ENCODE measurements around the gene CSRP1. TPM values are rescaled to one million over a fixed set of nuclear protein-coding genes. Genes with fewer than 3 reads are reported as not detected.
"Not testable (repeated sequence)": the region's sequence is repeated elsewhere in the genome, so short reads cannot be mapped to it uniquely, and the experiment has no call there.

The CSRP1 gene
- total and polyA plus RNA-seq, 2 donors (not counting 1 experiment from before 2014, with no cell fraction given) = 23.8 to 36.7 TPM

GRCh38 chr1:201493757-201494617 lies 12.9 kb downstream of the CSRP1 start:
- Histone ChIP-seq H4K20me1 (ENCODE audit: control insufficient read depth, insufficient read depth, low read length, poor library complexity, severe bottlenecking) (no peaks in the 10 kb centered on the region), H3K79me2 (ENCODE audit: control insufficient read depth, insufficient read depth, low read length) (peaks cover 4% of the 10 kb centered on the region), H3K4me1 (ENCODE audit: control insufficient read depth in 2 of 2, insufficient read depth in 2 of 2, low read length in 2 of 2) (no peaks in the 10 kb centered on the region), H3K27me3 (replicated peaks in 1 of 4; ENCODE audit: control extremely low read depth in 1 of 4, control insufficient read depth in 3 of 4, insufficient read depth in 4 of 4, low read length in 3 of 4) (no peaks in the 10 kb centered on the region), H3K36me3 (replicated peaks in 1 of 2; ENCODE audit: control extremely low read depth in 1 of 2, control insufficient read depth in 1 of 2, extremely low read depth in 1 of 2, insufficient read depth in 2 of 2, low read length in 1 of 2) (peaks cover 0 to 21% of the 10 kb centered on the region in 2 experiments), H3K9ac (ENCODE audit: low read length) (no peak overlapping the region), H3K4me3 (ENCODE audit: control extremely low read depth in 1 of 5, extremely low read depth in 1 of 5, insufficient read depth in 1 of 5, low read depth in 2 of 5, low read length in 4 of 5) (no peak overlapping the region), H3K27ac (ENCODE audit: low read length in 2 of 2) (no peak overlapping the region), H2AFZ (ENCODE audit: insufficient read depth, low read depth, low read length, poor library complexity, severe bottlenecking) (no peak overlapping the region), H3K4me2 (replicated peaks; ENCODE audit: low read depth, low read length, poor library complexity, severe bottlenecking) (no peak overlapping the region), H3K9me3 (ENCODE audit: control extremely low read depth in 1 of 3, control insufficient read depth in 2 of 3, insufficient read depth in 1 of 3, low read length in 2 of 3) (peaks cover 0 to 17% (median 0%) of the 10 kb centered on the region in 3 donors)
- H3K9me3 Mint-ChIP-seq (ENCODE audit: insufficient read depth) = no peaks in the 10 kb centered on the region
- no peak for DNase-seq
- H3K4me1 Mint-ChIP-seq = peaks cover 8% of the 10 kb centered on the region
- no peak for ATAC-seq (ENCODE audit: low read depth)
- no peaks in the 10 kb centered on the region for H3K27me3 Mint-ChIP-seq
- ChIA-PET CTCF (interaction anchor here (4.7 to 6.1 kb wide), 2 partner anchors 19 kb away, joined by 28 to 46 read pairs; no protein-coding TSS in a partner anchor), POLR2A (no interaction called here)
- WGBS (ENCODE audit: insufficient coverage) = 76% methylated on average over 12 of the region's 15 CpGs
- H3K27ac Mint-ChIP-seq = no peak overlapping the region
- intact Hi-C loops (cut with micrococcal nuclease) = no loop called here
- H3K4me3 Mint-ChIP-seq = no peak overlapping the region
- TF ChIP-seq CTCF (IDR thresholded peaks at IDR 0.05) (no peak), EZH2 (IDR thresholded peaks at IDR 0.05; ENCODE audit: borderline replicate concordance, insufficient read depth, low read depth, low read length, poor library complexity, severe bottlenecking) (no peak)

DNA sequence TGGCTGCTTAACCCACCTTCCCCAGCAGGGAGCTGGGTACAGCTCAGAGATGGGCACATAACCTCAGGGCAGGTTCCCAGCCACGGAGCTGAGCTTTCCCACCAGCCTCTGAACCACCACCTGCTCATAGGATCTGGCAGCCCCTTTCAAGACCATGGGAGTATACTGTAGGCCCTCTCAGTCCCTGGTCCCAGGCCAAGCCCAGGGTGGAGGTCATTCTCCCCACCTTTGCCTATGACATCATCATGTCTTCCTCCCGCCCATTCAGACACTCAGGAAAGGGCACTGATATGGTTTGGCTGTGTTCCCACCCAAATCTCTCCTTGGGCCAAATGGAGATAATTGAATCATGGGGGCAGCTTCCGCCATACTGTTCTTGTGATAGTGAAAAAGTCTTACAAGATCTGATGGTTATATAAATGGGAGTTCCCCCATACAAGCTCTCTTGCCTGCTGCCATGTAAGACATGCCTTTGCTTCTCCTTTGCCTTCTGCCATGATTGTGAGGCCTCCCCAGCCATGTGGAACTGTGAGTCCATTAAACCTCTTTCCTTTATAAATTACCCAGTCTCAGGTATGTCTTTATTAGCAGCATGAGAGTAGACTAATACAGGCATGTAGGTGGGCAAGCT lies 13.8 kb downstream of the CSRP1 start:
- CTCF ChIA-PET = interaction anchor here (0.7 to 4.7 kb wide), 2 partner anchors 11 to 20 kb away, joined by 4 to 28 read pairs; no protein-coding TSS in a partner anchor

More for the DNA sequence above, 13.8 kb downstream of the CSRP1 start:
- H3K27ac Mint-ChIP-seq; POLR2A ChIA-PET; H3K4me1 ChIP-seq (ENCODE audit: control insufficient read depth in 2 of 2, insufficient read depth in 2 of 2, low read length in 2 of 2); H3K4me3 ChIP-seq (ENCODE audit: control extremely low read depth in 1 of 5, extremely low read depth in 1 of 5, insufficient read depth in 1 of 5, low read depth in 2 of 5, low read length in 4 of 5); H3K9me3 Mint-ChIP-seq (ENCODE audit: insufficient read depth); H3K4me1 Mint-ChIP-seq; H4K20me1 ChIP-seq (ENCODE audit: control insufficient read depth, insufficient read depth, low read length, poor library complexity, severe bottlenecking); ATAC-seq (ENCODE audit: low read depth); H3K27ac ChIP-seq (ENCODE audit: low read length in 2 of 2); H3K4me2 ChIP-seq (replicated peaks; ENCODE audit: low read depth, low read length, poor library complexity, severe bottlenecking); H3K4me3 Mint-ChIP-seq; H3K79me2 ChIP-seq (ENCODE audit: control insufficient read depth, insufficient read depth, low read length); intact Hi-C loops (cut with micrococcal nuclease); DNase-seq; H3K27me3 Mint-ChIP-seq; H3K9ac ChIP-seq (ENCODE audit: low read length); H3K27me3 ChIP-seq (replicated peaks in 1 of 4; ENCODE audit: control extremely low read depth in 1 of 4, control insufficient read depth in 3 of 4, insufficient read depth in 4 of 4, low read length in 3 of 4); H2AFZ ChIP-seq (ENCODE audit: insufficient read depth, low read depth, low read length, poor library complexity, severe bottlenecking): not testable (repeated sequence)
- WGBS (ENCODE audit: insufficient coverage) = 100% methylated on average over 2 of the region's 3 CpGs
- Histone ChIP-seq H3K36me3 (replicated peaks in 1 of 2; ENCODE audit: control extremely low read depth in 1 of 2, control insufficient read depth in 1 of 2, extremely low read depth in 1 of 2, insufficient read depth in 2 of 2, low read length in 1 of 2) (peaks cover 0 to 26% of the 10 kb centered on the region in 2 experiments), H3K9me3 (ENCODE audit: control extremely low read depth in 1 of 3, control insufficient read depth in 2 of 3, insufficient read depth in 1 of 3, low read length in 2 of 3) (peaks cover 0 to 17% (median 0%) of the 10 kb centered on the region in 3 donors)
